GM21723 (cell line): ENCODE results near the gene SPP1.
"Not testable (repeated sequence)": the region's sequence is repeated elsewhere in the genome, so short reads cannot be mapped to it uniquely, and the experiment has no call there.

ENCODE experiments used
- ATAC-seq: cut with Tn5 transposase; IDR thresholded peaks from one replicate; pipeline ENCODE4 v1.9.1; 2021; ENCODE audit warnings: mild to moderate bottlenecking, moderate library complexity; ENCODE audit not compliant: unreplicated experiment

SPP1 gene

DNA sequence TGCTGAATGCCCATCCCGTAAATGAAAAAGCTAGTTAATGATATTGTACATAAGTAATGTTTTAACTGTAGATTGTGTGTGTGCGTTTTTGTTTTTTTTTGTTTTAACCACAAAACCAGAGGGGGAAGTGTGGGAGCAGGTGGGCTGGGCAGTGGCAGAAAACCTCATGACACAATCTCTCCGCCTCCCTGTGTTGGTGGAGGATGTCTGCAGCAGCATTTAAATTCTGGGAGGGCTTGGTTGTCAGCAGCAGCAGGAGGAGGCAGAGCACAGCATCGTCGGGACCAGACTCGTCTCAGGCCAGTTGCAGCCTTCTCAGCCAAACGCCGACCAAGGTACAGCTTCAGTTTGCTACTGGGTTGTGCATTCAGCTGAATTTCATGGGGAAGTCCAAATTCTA, at the start of gene SPP1:
TSS of gene SPP1 (plus strand) at position 249 of the 400 bp plus-strand sequence. CDS start 1,182 bp downstream, outside the sequence.
- no peak for ATAC-seq

DNA sequence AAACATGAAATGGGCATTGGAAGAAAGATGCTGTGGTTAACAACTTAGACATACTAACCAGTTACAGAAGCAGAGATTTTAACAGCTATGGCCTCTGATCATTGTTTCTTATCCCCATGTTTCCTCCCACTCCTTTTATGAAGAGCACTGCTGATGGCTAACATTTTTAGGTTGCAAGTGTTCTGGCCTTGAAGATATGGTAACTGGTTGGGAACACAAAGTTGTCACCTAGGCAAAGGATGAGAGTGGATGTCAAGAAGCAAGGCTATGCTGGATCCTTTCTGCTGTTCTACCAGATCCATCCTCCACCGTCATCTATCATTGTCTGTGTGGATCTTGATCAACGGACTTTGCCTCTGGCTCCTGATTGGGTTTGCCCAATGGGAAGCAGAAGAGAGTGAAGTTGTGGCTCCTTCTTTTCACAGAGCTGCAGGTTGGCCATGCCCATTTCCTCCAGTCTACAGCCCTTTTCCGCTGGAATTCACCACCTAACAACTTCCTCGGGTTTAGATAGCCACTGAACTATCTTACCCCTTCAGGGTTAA, 48.9 kb upstream of the SPP1 start:
- ATAC-seq, result no peak

- ATAC-seq, result no peak
These were observed 44.9 kb upstream of the SPP1 start for GRCh38 chr4:87930629-87931028.

DNA sequence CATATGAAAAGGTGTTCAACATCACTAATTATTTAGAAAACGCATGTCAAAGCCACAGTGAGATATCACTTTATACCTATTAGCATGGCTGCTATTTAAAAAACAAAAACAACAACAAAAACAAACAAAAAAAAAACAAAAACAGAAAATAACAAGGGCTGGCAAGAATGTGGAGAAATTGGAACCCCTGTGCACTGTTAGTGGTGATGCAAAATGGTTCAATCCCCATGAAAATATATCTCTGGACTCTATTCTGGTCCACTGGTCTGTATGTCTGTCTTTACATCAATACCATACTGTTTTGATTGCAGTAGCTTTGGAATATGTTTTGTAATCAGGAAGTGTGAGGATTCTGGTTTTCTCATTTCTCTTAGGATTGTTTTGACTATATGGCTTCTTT, 43.6 kb upstream of the SPP1 start:
- no peak for ATAC-seq

GRCh38 chr4:87932718-87933141, 42.8 kb upstream of the SPP1 start:
- no peak for ATAC-seq

- no peak for ATAC-seq
These were observed 42.2 kb upstream of the SPP1 start for GRCh38 chr4:87933337-87933736.

DNA sequence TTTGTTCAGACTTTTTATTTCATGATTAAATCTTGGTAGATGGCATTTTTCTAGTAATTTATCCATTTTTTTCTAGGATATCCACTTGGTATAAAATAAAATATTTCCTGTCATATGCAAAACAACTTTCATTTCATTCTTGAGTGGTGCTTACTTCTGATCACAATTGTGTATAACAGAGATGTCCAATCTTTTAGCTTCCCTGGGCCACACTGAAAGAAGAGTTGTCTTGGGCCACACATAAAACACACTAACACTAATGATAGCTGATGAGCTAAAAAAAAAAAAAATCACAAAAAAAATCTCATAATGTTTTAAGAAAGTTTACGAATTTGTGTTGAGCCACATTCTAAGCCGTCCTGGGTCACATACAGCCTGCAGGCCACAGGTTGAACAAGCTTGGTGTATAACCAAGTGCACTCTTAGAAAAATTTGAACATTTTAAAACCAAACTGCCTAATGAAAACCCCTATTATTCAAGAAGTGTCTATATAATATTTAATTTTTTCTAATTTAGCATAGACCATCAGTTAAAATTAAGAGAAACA, 41.3 kb upstream of the SPP1 start:
- ATAC-seq, result no peak

DNA sequence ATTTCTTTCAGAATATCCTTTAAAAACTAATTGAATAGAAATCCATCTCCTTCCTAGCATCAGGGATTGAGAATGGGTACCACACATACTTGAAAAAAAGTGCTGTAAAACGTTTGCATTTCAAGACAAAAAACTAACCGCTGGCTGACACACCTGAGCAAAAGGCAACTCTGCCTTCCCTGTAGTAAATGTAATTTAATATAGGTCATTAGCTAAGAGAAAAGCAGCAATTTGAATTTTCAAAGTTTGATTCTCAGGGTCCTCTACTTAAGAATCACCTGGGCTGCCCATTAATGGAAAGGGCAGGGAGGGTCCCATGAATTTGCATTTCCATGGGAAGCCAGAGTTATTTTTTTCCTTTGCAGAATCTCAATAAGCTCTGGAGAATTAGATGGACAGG, 40.5 kb upstream of the SPP1 start:
- ATAC-seq, result no peak

DNA sequence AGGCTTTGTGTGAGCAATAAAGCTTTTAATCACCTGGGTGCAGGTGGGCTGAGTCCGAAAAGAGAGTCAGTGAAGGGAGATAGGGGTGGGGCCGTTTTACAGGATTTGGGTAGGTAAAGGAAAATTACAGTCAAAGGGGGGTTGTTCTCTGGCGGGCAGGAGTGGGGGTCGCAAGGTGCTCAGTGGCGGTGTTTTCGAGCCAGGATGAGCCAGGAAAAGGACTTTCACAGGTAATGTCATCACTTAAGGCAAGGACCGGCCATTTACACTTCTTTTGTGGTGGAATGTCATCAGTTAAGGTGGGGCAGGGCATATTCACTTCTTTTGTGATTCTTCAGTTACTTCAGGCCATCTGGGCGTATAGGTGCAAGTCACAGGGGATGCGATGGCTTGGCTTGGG, 39.6 kb upstream of the SPP1 start:
- not testable (repeated sequence) for ATAC-seq

- ATAC-seq, result no peak
These were observed 38.0 kb upstream of the SPP1 start for GRCh38 chr4:87937523-87937922.

- ATAC-seq, result no peak
These were observed 36.8 kb upstream of the SPP1 start for GRCh38 chr4:87938746-87939145.

DNA sequence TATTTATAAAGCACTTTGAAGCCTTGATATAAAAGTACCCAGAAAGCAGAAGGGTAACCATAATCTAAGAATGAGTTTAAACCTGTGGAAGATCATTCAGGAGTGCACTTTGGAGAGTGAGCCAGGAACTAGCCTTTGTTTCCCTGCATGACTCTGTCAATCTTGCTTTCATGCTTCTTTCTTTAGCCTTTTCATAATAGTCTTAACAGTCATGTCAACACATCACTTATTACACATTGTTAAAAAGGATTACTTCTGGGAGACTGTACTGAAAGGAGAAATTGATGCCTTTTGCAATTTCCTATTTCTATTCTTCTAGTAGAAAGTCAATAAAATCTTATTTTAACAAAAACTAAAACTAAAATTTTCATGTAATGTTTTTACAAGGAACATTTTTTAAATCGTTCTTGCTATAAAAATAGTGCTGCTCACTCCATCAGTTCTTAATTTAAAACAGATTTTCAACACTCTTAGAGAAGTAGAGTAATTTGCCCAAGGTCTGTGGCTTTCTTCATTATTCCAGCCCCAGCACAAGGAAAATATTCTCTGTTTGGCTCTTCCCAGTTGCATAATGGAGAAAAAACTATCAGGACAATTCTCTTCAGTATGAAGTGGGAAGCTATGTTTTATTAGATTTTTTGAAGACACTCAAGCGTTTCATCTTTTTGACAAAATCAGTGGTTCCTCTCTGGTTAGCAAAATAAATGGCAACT, 35.4 kb upstream of the SPP1 start:
- ATAC-seq, result no peak

DNA sequence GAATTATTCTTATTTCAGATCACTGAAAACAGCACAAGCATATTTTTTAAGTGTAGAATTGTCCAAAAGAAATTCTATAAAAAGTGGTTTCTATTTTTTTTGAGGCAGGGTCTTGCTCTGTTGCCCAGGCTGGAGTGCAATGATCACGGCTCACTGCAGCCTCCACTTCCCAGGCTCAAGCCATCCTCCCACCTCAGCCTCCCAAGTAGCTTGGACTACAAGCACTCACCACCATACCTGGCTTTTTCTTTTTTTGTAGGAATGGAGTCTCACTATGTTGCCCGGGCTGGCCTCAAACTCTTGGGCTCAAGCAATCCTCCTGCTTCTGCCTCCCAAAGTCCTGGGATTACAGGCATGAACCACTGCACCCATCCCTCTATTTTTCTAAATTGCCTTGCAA, 34.7 kb upstream of the SPP1 start:
- not testable (repeated sequence) for ATAC-seq

GRCh38 chr4:87941537-87942392, 33.7 kb upstream of the SPP1 start:
- no peak for ATAC-seq

GRCh38 chr4:87943660-87944149, 31.8 kb upstream of the SPP1 start:
- no peak for ATAC-seq

GRCh38 chr4:87944967-87945366, 30.5 kb upstream of the SPP1 start:
- ATAC-seq, result no peak

DNA sequence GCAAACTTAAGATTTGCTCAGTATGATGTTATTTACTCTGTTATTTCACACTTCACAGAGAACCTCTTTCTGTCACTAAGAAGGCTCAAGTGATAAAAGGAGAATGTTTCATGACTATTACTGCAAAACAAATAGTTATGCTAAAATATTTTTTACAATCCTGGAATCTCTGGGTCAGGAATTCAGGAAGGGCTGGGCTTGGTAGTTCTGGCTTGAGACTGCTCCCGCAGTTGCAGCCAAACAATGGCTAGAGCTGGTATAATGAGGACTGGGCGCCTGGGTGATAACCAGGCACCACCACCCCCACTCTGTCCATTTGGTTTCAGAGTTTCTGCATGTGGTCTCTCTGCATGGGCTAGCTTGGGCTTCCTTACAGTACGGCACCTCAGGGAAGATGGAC, 28.7 kb upstream of the SPP1 start:
- no peak for ATAC-seq

- ATAC-seq, result no peak
These were observed 27.9 kb upstream of the SPP1 start for GRCh38 chr4:87947381-87948160.

DNA sequence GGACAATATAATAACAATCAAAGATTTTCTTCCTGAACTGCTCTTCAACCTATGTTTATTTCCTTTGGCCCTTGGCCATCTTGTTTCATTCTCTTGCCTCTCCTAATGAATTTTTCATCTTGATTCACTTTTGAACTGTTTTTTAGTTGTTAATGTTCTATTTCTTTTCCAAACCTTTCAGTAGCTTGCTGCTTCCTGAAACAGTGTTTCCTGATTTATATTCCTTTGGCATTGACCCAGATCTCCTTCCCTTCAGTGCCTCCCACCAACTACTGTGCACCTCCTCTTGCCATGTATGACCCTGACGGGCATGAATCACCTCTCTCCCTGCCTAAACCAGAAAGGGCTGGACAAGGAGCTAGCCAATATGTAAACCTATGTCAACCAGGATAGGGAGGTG, 25.6 kb upstream of the SPP1 start:
- no peak for ATAC-seq

DNA sequence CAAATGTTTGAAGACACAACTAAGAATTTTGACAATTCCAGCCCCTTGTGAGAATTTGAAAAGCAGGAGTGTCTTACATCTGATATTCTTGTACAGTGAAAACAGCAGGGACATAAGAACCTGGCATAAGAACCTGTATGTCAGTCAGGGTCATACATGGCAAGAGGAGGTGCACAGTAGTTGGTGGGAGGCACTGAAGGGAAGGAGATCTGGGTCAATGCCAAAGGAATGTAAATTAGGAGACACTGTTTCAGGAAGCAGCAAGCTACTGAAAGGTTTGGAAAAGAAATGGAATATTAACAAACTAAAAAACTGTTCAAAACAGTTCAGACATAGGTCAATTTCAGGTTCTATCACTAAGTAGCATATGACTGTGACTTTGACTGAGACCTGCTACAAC, 25.0 kb upstream of the SPP1 start:
- no peak for ATAC-seq
